Smooth muscle cell (in vitro differentiated cells): Measurements from ENCODE around the gene IGFBP4. TPM values are rescaled to one million over a fixed set of nuclear protein-coding genes. Genes with fewer than 3 reads are reported as not detected.

Experiments
- DNase-seq: peaks from one replicate; lab custom pipeline; 2025; ENCODE audit not compliant: unreplicated experiment; lab: John Stamatoyannopoulos, UW
- H2AFZ ChIP-seq: fragments of 200-600 bp; sonication (generic); 2 replicates; pipeline ENCODE4 v1.6.0; 2016; ENCODE audit warnings: antibody characterized with exemption, low read depth, mild to moderate bottlenecking
- H3F3A ChIP-seq: fragments of 200-600 bp; sonication (generic); 2 replicates; pipeline ENCODE4 v1.6.0; 2017; ENCODE audit warnings: antibody characterized with exemption, low read depth
- H3K27ac ChIP-seq: fragments of 200-600 bp; sonication (generic); 2 replicates; pipeline ENCODE4 v1.5.1; 2016; ENCODE audit warnings: low read depth, mild to moderate bottlenecking
- H3K27me3 ChIP-seq: fragments of 200-600 bp; sonication (generic); 2 replicates; pipeline ENCODE4 v1.6.1; 2016; ENCODE audit warnings: low read depth, mild to moderate bottlenecking
- H3K36me3 ChIP-seq: fragments of 200-600 bp; sonication (generic); 2 replicates; pipeline ENCODE4 v1.5.1; 2016; ENCODE audit warnings: low read depth
- H3K4me1 ChIP-seq: fragments of 200-600 bp; sonication (generic); 2 replicates; pipeline ENCODE4 v1.5.1; 2016; ENCODE audit warnings: low read depth
- H3K4me2 ChIP-seq: fragments of 200-600 bp; sonication (generic); 2 replicates; pipeline ENCODE4 v1.6.0; 2016; ENCODE audit warnings: mild to moderate bottlenecking
- H3K4me3 ChIP-seq: fragments of 200-600 bp; sonication (generic); 2 replicates; pipeline ENCODE4 v1.5.1; 2016; ENCODE audit warnings: mild to moderate bottlenecking
- H3K79me2 ChIP-seq: fragments of 200-600 bp; sonication (generic); 2 replicates; pipeline ENCODE4 v1.6.0; 2016; ENCODE audit warnings: low read depth, mild to moderate bottlenecking
- H3K9ac ChIP-seq: fragments of 200-600 bp; sonication (generic); 2 replicates; pipeline ENCODE4 v1.6.0; 2016; ENCODE audit warnings: low read depth
- H3K9me3 ChIP-seq: fragments of 200-600 bp; sonication (generic); replicated peaks from 2 replicates; pipeline ENCODE4 v1.5.1; 2016; ENCODE audit warnings: low read depth
- H4K20me1 ChIP-seq: fragments of 200-600 bp; sonication (generic); 2 replicates; pipeline ENCODE4 v1.6.0; 2016; ENCODE audit warnings: low read depth
- WGBS: methylation state at CpG from one replicate; pipeline ENCODE4 v1.1.7; 2016; ENCODE audit warnings: low lambda C conversion rate; 5-methylcytosine and 5-hydroxymethylcytosine counted together
- polyA plus RNA-seq: library from polyadenylated mRNA; unstranded; fragments of >200 nt; fragmentation: Nextera tagmentation; extraction: Ambion mirVana; gene quantifications from 2 replicates; pipeline ENCODE4 v1.2.1, GENCODE V29; 2016
- total RNA-seq: library from RNA; depleted of rRNA; stranded (reverse); fragments of >200 nt; gene quantifications from 2 replicates; pipeline ENCODE4 v1.2.3, GENCODE V29; 2014
- TF ChIP-seq, protein P1 (sequence below): fragments of 200-600 bp; sonication (generic); IDR thresholded peaks from 2 replicates; pipeline ENCODE4 v1.5.1; 2017; ENCODE audit warnings: borderline replicate concordance, mild to moderate bottlenecking, antibody characterized with exemption; ENCODE audit not compliant: insufficient read depth, poor library complexity, severe bottlenecking

IGFBP4 gene
- total and polyA plus RNA-seq, 2 experiments from 2014 or later, result 91.0 to 305 TPM

GRCh38 chr17:40450175-40450574 is 6.9 kb downstream of the IGFBP4 start:
- no peak overlapping the region for H3K27ac ChIP-seq
- H3K4me1 ChIP-seq, result peaks cover 6% of the 10 kb centered on the region
- whole genome bisulfite sequencing, result 90% methylated on average over 3 of the region's 3 CpGs
- H3K4me2 ChIP-seq, result no peak overlapping the region
- H3K4me3 ChIP-seq, result no peak overlapping the region
- H3K79me2 ChIP-seq, result peaks cover 35% of the 10 kb centered on the region
- H3K9ac ChIP-seq, result no peak overlapping the region
- TF ChIP-seq, protein P1, sequence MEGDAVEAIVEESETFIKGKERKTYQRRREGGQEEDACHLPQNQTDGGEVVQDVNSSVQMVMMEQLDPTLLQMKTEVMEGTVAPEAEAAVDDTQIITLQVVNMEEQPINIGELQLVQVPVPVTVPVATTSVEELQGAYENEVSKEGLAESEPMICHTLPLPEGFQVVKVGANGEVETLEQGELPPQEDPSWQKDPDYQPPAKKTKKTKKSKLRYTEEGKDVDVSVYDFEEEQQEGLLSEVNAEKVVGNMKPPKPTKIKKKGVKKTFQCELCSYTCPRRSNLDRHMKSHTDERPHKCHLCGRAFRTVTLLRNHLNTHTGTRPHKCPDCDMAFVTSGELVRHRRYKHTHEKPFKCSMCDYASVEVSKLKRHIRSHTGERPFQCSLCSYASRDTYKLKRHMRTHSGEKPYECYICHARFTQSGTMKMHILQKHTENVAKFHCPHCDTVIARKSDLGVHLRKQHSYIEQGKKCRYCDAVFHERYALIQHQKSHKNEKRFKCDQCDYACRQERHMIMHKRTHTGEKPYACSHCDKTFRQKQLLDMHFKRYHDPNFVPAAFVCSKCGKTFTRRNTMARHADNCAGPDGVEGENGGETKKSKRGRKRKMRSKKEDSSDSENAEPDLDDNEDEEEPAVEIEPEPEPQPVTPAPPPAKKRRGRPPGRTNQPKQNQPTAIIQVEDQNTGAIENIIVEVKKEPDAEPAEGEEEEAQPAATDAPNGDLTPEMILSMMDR, result peak; percentile 42
- peaks cover 68% of the 10 kb centered on the region for H4K20me1 ChIP-seq
- H3F3A ChIP-seq, result no peaks in the 10 kb centered on the region
- no peaks in the 10 kb centered on the region for H3K27me3 ChIP-seq
- H3K9me3 ChIP-seq, result no peaks in the 10 kb centered on the region
- H3K36me3 ChIP-seq, result no peaks in the 10 kb centered on the region
- DNase-seq, result no peak
- H2AFZ ChIP-seq, result no peak overlapping the region

DNA sequence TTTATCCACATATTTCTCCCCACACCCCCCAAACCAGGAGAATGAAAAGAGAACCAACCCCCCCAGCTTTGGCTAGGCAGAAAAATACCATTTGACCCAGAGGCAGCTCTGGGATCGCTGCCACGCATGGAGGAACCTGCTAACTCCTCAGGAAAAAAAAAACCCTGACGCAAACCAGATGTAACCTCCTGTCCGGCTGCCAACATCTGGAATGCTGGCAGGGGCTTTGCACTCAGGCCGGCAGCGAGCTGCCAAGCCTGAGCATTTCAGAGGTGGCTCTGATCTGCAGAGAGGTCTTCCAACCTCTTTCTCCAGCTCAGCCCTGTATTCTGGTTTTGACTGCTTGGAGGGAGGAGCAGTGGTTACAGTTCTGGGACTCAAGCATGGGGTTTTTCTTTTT is 8.2 kb downstream of the IGFBP4 start:
- Histone ChIP-seq H3K36me3 (no peaks in the 10 kb centered on the region), H3K27me3 (no peaks in the 10 kb centered on the region), H3K9ac (no peak overlapping the region), H3K4me3 (no peak overlapping the region), H3K79me2 (peaks cover 23% of the 10 kb centered on the region), H2AFZ (no peak overlapping the region), H3K4me2 (peak overlapping the region; percentile 54), H3F3A (no peaks in the 10 kb centered on the region), H4K20me1 (peaks cover 66% of the 10 kb centered on the region), H3K27ac (peak overlapping the region; percentile 23), H3K4me1 (peaks cover 3% of the 10 kb centered on the region), H3K9me3 (no peaks in the 10 kb centered on the region)
- DNase-seq, result no peak
- TF ChIP-seq, protein P1, result no peak
- 25% methylated on average over 6 of the region's 6 CpGs for WGBS

DNA sequence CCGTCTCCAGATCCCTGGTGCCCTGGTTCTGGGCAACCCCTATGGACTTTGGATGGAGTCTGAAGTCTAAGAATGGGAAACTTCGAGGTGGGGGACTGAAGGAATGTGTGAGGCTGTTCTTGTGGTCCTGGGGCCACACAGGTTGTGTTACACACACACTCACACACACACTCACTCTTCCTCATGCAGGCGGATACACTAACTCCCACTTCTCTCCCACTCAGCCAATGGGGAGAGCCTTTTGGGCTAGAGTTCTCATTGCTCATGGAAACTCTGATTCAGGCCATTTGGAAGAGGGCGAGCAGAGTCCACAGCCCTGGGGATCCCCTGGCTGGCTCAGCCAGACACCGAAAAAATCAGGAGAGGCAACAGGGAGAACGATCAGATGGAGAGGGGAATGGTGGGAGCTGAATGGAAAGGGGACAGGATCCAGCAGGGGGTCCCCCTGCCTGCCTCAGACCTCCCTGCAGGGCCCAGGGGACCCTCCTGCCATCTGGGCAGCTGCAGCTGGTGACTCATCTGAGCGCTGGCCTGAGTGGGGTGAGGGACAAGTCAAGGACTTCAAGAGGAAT is 9.1 kb downstream of the IGFBP4 start:
- H3K9ac ChIP-seq, result no peak overlapping the region
- no peaks in the 10 kb centered on the region for H3F3A ChIP-seq
- H3K79me2 ChIP-seq, result peaks cover 16% of the 10 kb centered on the region
- TF ChIP-seq, protein P1, result no peak
- H4K20me1 ChIP-seq, result peaks cover 58% of the 10 kb centered on the region
- H3K36me3 ChIP-seq, result no peaks in the 10 kb centered on the region
- no peak overlapping the region for H3K4me3 ChIP-seq
- H3K9me3 ChIP-seq, result no peaks in the 10 kb centered on the region
- WGBS, result 49% methylated on average over 7 of the region's 7 CpGs
- peaks cover 3% of the 10 kb centered on the region for H3K4me1 ChIP-seq
- H3K4me2 ChIP-seq, result peak overlapping the region; percentile 54
- no peaks in the 10 kb centered on the region for H3K27me3 ChIP-seq
- no peak overlapping the region for H2AFZ ChIP-seq
- H3K27ac ChIP-seq, result peak overlapping the region; percentile 23
- no peak for DNase-seq

DNA sequence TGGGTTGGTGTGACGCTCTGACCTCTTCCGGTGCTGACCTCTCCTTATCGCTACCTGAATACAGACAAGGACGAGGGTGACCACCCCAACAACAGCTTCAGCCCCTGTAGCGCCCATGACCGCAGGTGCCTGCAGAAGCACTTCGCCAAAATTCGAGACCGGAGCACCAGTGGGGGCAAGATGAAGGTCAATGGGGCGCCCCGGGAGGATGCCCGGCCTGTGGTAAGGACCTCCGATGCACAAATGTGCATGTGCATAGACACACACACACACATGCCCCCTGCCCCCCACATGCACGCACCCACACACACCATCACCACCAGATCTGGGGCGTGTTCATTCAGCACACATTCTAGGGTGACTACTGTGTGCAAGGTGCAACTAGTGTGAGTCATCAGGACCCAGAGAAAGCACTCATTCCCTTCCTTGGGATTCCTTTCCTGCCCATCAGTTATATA is 9.7 kb downstream of the IGFBP4 start:
- no peak for DNase-seq
- H3K4me3 ChIP-seq, result no peak overlapping the region
- no peak overlapping the region for H3K4me2 ChIP-seq
- peak overlapping the region; percentile 23 for H3K27ac ChIP-seq
- peaks cover 16% of the 10 kb centered on the region for H3K79me2 ChIP-seq
- WGBS, result 97% methylated on average over 15 of the region's 15 CpGs
- no peak overlapping the region for H2AFZ ChIP-seq
- H3K36me3 ChIP-seq, result no peaks in the 10 kb centered on the region
- H3F3A ChIP-seq, result no peaks in the 10 kb centered on the region
- H3K27me3 ChIP-seq, result no peaks in the 10 kb centered on the region
- TF ChIP-seq, protein P1, result no peak
- peaks cover 9% of the 10 kb centered on the region for H3K4me1 ChIP-seq
- peaks cover 51% of the 10 kb centered on the region for H4K20me1 ChIP-seq
- H3K9me3 ChIP-seq, result no peaks in the 10 kb centered on the region
- H3K9ac ChIP-seq, result no peak overlapping the region
